GM12872 (cell line): ENCODE results near the gene SRCAP.

Source experiments
- TF ChIP-seq, protein P1 (sequence below): IDR thresholded peaks from 3 replicates; pipeline ENCODE4 v1.5.1; 2011; ENCODE audit warnings: low read depth, mild to moderate bottlenecking, low read length, moderate library complexity; ENCODE audit not compliant: insufficient read depth

SRCAP gene

DNA sequence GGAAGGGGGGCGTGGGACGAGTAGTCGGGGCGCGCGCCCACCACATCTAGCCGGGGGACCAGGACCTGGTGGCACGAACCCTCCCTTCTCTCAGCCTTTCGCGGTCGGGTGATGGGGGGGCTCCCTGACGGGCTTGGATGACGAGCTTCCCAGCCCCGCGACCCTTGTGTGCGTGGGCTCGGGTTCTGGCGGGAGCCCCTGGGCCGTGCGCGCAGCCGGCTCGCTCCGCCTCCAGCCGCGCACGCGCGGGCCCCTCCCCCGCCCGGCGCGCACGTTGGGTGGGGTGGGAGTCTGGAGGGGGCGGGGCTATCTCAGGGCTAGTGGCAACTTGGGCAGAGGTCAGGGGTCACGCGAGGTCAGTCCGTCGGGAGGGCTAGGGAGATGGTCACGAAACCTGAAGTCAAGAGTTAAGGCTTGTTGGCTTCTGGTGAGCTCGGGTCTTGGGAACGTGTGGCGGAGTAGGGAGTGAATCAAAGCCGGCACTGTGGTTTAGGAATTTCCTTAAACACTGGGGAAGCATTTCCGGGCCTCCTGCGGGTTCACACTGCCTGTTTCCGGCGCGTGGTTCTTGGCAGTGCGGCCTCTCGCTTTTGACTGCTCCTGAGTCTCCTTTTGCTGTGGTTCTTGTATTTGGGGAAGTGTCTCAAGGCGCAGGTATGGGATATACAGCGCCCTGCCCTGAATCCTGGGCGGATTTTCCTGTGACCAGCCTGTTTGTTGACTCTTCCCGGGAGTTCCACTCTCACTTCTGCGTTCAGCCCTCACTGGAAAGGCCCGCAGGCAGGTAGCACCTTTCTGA lies at the start of gene SRCAP:
Gene SRCAP, plus strand, starts transcription at position 356 of the 799 bp plus-strand sequence. CDS start 1,654 bp downstream, outside the sequence.
- TF ChIP-seq, protein P1, sequence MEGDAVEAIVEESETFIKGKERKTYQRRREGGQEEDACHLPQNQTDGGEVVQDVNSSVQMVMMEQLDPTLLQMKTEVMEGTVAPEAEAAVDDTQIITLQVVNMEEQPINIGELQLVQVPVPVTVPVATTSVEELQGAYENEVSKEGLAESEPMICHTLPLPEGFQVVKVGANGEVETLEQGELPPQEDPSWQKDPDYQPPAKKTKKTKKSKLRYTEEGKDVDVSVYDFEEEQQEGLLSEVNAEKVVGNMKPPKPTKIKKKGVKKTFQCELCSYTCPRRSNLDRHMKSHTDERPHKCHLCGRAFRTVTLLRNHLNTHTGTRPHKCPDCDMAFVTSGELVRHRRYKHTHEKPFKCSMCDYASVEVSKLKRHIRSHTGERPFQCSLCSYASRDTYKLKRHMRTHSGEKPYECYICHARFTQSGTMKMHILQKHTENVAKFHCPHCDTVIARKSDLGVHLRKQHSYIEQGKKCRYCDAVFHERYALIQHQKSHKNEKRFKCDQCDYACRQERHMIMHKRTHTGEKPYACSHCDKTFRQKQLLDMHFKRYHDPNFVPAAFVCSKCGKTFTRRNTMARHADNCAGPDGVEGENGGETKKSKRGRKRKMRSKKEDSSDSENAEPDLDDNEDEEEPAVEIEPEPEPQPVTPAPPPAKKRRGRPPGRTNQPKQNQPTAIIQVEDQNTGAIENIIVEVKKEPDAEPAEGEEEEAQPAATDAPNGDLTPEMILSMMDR: no peak

DNA sequence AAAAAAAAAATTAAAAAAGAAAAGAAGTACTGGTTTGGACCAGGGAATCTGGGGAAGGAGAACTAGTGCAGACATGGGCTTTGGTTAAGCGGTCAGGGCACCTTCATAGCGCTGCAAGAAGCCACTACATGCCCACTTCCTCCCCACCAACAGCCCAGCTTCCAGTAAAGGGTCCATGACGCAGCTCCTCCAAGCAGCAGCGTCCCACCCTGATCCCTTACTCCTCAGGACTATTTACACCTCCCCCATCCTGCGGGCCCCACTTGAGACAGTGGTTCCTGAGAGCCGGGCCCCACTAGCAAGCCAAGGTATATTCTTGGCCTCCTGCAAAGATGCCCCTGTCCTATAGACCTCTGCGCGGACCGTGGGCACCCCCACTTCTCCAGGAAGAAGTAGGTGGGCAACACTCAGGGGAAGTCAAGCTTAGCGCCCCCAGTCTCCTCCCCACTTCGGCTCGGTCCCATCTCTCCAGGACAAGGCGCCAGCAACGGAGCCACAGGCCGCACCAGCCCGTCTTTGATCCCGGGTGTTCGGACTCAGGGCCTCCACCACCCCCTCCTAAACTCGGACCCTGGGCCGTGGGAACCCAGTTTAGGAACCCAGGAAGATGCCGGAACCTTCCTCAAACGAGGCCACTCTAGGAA lies 49.1 kb upstream of the SRCAP start:
- TF ChIP-seq, protein P1: no peak

DNA sequence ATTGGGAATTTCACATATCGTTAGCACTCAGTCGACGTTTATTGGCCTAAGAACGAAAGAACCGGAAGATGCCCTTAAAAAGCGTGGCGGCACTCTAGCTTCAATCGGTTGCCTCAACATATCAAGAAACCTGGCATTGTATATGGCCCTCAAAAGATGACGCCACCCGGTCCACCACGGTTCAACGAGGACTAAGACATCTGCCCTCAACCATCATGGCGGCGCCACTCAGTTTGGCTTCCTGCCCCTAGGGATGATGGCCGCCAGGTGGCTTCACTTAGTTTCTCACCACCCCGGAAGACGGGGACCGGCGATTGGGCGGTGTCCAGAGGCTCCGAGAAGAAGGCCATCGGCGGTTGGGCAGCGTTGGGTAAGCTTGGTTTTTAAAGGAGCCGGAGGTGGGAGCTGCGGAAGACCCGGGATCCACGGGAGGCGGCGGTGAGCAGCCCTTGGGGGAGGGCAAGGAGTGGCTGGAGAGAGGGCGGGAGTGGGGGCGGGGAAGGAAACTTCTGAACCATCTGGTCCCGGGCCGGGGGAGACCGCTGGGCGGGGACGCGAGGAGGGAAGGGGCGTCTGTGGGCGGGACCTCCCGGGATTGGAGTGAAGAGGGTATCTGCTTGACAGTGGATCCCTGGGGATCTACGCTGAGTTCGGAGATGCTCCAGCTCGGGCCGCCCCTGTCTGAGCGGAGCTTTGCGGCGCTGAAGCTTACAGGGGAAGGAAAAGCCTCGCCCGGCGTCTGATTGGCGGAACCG lies 48.4 kb upstream of the SRCAP start, which contains the start of gene PRR14:
Gene PRR14, plus strand, starts transcription at position 592 of the 755 bp plus-strand sequence. CDS start 686 bp downstream, outside the sequence.
- TF ChIP-seq, protein P1: no peak

DNA sequence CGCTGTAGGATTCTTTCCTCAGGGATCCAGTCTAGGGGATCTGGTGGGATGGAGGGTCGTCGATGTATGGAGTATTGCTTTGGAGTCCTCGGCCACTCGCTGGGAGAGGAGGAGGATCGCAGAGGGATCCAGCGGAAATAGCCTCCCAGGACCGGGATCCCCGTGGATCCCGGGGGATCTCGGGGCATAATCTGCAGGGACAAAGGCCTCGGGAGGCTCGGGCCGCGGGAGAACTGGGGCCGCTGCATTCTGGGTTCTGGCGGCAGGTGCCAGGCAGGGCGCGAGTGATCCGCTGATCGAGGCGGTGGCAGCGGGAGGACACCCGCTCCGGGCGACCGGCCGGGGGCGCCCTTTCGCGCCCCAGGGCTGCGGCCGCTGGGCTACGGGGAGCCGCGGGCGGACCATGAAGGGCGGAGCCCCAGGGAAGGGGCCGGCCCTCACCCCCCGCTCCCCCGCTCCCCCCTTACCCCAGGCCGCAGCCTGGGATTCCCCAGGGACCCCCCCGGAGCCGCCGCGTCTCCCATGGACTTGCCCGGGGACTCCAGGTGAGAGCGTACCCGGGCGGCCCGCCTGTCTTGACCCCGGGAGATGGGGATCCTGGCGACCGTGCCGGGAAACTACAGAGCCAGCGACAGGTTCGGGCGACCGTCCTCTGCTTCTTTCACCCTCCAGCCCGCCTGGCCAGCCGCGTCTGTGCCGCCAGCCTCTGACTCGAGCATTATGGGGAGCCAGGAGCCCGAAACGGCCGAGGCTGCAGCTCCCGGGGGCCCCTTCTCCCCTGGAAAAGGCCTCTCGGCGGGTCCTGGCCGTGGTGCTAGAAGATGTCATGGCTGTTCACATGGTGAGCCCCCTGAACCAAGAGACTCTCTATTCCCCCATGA lies 47.6 kb upstream of the SRCAP start:
- TF ChIP-seq, protein P1: peak; percentile 71

DNA sequence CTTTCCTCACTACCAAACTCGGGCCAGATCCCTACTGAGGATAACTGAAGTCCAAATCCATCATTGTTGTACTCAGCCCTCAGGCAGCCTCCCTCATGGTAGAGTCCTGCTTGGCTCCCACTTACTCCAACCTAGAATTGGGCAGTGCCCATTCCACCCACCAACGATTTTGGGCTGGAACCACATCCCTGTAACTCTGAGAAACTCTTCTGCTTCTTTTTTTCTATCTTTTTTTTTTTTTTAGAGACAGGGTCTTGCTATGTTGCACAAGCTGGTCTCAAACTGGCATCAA lies 47.0 kb upstream of the SRCAP start:
- TF ChIP-seq, protein P1: no peak

DNA sequence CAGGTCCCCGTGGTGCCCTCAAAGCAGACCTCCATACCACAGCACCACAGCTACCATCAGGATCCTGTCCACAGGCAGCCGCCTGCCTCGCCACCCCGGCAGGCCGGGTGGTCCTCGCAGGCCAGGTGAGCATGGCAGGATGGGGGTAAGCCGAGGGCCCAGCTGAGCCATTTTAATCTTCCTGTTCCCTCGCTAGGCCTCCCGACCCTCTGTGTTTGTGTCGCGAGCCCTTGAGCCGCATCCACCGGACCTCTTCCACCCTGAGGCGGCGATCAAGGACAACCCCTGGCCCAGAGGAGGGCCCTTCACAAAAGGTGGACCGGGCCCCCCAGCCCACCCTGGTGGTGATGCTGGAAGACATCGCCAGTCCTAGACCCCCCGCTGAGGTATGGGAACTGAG lies 46.3 kb upstream of the SRCAP start:
- TF ChIP-seq, protein P1: no peak
